Body of pancreas (tissue), 4 donors: ENCODE results near the gene SLC25A14.

Experiments
- POLR2A ChIP-seq, 3 donors: fragments of 450-650 bp; IDR thresholded peaks; one replicate each; pipeline ENCODE4 v1.6.1; 2016; ENCODE audit warnings: antibody characterized with exemption in 3 of 3, mild to moderate bottlenecking in 2 of 3
- TF ChIP-seq, protein P1 (sequence below), 7 experiments: fragments of 450-650 bp in 4 of 7; fragments of 200-600 bp in 3 of 7; sonication (generic) in 3 of 7; IDR thresholded peaks; one replicate each; pipeline ENCODE4 v1.5.1; 2016 to 2019; ENCODE audit warnings: antibody characterized with exemption in 7 of 7

DNA sequence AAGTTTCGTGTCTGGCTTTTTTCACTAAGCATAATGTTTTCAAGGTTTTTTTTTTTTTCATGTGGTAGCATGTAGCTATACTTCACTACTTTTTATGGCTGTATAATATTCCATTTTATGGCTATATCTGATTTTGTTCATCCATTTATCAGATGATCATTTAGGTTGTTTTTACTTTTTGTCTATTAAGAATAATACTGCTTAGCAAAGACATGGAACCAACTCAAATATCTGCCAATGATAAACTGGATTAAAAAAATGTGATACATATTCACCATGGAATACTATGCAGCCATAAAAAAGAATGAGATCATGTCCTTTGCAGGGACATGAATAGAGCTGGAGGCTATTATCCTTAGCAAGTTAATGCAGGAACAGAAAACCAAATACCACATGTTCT is 38.3 kb upstream of the SLC25A14 start:
- no peak for TF ChIP-seq POLR2A (IDR thresholded peaks at IDR 0.05)
- TF ChIP-seq, protein P1, sequence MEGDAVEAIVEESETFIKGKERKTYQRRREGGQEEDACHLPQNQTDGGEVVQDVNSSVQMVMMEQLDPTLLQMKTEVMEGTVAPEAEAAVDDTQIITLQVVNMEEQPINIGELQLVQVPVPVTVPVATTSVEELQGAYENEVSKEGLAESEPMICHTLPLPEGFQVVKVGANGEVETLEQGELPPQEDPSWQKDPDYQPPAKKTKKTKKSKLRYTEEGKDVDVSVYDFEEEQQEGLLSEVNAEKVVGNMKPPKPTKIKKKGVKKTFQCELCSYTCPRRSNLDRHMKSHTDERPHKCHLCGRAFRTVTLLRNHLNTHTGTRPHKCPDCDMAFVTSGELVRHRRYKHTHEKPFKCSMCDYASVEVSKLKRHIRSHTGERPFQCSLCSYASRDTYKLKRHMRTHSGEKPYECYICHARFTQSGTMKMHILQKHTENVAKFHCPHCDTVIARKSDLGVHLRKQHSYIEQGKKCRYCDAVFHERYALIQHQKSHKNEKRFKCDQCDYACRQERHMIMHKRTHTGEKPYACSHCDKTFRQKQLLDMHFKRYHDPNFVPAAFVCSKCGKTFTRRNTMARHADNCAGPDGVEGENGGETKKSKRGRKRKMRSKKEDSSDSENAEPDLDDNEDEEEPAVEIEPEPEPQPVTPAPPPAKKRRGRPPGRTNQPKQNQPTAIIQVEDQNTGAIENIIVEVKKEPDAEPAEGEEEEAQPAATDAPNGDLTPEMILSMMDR (IDR thresholded peaks at IDR 0.05), result no peak
